ENCODE measurements around the gene TAF4.

- TF ChIP-seq CTCF (IDR thresholded peaks at IDR 0.05; ENCODE audit: low read length) (no peak), EZH2 (optimal IDR thresholded peaks at IDR 0.05; ENCODE audit: low read depth, low read length) (no peak)
Observed at GRCh38 chr20:62001178-62001715, 64.4 kb downstream of the TAF4 start.
